ENCODE results near the gene HS3ST6. TPM values are rescaled to one million over a fixed set of nuclear protein-coding genes. Genes with fewer than 3 reads are reported as not detected.

Gene HS3ST6
- total and polyA plus RNA-seq, 2 of the 13 experiments (the other 11 are each of a cell fraction or from before 2014, with no cell fraction given): not detected

DNA sequence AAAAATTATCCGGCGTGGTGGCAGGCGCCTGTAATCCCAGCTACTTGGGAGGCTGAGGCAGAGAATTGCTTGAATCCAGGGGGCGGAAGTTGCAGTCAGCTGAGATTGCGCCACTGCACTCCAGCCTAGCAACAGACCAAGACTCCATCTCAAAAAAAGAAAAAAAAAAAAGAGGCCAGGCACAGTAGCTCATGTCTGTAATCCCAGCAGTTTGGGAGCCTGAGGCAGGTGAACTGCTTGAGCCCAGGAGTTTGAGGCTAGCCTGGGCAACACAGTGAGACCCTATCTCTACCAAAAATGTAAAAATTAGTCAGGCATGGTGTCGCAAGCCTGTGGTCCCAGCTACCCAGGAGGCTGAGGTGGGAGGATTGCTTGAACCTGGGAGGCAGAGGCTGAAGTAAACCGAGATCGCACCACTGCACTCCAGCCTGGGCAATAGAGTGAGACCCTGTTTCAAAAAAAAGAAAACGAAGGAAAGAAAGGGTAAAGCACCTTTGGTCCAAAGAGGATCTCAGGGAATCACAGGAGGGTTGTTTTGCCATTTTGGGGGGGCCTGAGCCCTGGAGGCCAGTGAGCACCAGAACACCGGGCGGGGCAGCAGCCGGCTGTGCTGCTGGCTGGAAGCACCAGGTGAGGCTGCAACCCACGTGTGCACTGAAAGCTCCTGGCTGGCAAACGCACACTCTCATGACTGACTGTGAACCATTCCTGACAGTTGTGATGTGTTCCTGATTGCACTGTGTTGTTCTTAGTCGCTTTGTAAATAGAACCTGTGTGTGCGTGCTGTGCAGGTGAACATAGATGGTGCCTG, 18.4 kb downstream of the HS3ST6 start:
- H3K9me3 ChIP-seq (ENCODE audit: low read length): no peaks in the 10 kb centered on the region
- no peak overlapping the region for H3K9ac ChIP-seq (ENCODE audit: insufficient read depth, low read depth, low read length)
- TF ChIP-seq LCORL (IDR thresholded peaks at IDR 0.05) (no peak), LCORL (CRISPR knock-in tag; IDR thresholded peaks at IDR 0.05) (0 out of 2 replicates have a peak, but pooled peaks have one; percentile 21), ZNF101 (CRISPR knock-in tag; IDR thresholded peaks at IDR 0.05; ENCODE audit: borderline replicate concordance, low read depth) (no peak), SAP130 (CRISPR knock-in tag; IDR thresholded peaks at IDR 0.05; ENCODE audit: low read depth) (peak; percentile 37; the same call in 1 of the 2 replicates), ZNF460 (CRISPR knock-in tag; IDR thresholded peaks at IDR 0.05; ENCODE audit: borderline replicate concordance) (no peak), ZNF292 (CRISPR knock-in tag; IDR thresholded peaks at IDR 0.05; ENCODE audit: borderline replicate concordance, low read depth) (0 out of 2 replicates have a peak, but pooled peaks have one; percentile 27)
- TF ChIP-seq, protein P1, sequence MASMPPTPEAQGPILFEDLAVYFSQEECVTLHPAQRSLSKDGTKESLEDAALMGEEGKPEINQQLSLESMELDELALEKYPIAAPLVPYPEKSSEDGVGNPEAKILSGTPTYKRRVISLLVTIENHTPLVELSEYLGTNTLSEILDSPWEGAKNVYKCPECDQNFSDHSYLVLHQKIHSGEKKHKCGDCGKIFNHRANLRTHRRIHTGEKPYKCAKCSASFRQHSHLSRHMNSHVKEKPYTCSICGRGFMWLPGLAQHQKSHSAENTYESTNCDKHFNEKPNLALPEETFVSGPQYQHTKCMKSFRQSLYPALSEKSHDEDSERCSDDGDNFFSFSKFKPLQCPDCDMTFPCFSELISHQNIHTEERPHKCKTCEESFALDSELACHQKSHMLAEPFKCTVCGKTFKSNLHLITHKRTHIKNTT (CRISPR knock-in tag; IDR thresholded peaks at IDR 0.05): no peak
- TF ChIP-seq, protein P2, sequence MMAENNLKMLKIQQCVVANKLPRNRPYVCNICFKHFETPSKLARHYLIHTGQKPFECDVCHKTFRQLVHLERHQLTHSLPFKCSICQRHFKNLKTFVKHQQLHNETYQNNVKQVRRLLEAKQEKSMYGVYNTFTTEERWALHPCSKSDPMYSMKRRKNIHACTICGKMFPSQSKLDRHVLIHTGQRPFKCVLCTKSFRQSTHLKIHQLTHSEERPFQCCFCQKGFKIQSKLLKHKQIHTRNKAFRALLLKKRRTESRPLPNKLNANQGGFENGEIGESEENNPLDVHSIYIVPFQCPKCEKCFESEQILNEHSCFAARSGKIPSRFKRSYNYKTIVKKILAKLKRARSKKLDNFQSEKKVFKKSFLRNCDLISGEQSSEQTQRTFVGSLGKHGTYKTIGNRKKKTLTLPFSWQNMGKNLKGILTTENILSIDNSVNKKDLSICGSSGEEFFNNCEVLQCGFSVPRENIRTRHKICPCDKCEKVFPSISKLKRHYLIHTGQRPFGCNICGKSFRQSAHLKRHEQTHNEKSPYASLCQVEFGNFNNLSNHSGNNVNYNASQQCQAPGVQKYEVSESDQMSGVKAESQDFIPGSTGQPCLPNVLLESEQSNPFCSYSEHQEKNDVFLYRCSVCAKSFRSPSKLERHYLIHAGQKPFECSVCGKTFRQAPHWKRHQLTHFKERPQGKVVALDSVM (CRISPR knock-in tag; IDR thresholded peaks at IDR 0.05): 0 out of 2 replicates have a peak, but pooled peaks have one; percentile 14
- TF ChIP-seq, protein P3, sequence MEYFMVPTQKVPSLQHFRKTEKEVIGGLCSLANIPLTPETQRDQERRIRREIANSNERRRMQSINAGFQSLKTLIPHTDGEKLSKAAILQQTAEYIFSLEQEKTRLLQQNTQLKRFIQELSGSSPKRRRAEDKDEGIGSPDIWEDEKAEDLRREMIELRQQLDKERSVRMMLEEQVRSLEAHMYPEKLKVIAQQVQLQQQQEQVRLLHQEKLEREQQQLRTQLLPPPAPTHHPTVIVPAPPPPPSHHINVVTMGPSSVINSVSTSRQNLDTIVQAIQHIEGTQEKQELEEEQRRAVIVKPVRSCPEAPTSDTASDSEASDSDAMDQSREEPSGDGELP (IDR thresholded peaks at IDR 0.05; ENCODE audit: borderline replicate concordance, low read depth): peak; percentile 24; the same call in 1 of the 2 replicates
- TF ChIP-seq, protein P4, sequence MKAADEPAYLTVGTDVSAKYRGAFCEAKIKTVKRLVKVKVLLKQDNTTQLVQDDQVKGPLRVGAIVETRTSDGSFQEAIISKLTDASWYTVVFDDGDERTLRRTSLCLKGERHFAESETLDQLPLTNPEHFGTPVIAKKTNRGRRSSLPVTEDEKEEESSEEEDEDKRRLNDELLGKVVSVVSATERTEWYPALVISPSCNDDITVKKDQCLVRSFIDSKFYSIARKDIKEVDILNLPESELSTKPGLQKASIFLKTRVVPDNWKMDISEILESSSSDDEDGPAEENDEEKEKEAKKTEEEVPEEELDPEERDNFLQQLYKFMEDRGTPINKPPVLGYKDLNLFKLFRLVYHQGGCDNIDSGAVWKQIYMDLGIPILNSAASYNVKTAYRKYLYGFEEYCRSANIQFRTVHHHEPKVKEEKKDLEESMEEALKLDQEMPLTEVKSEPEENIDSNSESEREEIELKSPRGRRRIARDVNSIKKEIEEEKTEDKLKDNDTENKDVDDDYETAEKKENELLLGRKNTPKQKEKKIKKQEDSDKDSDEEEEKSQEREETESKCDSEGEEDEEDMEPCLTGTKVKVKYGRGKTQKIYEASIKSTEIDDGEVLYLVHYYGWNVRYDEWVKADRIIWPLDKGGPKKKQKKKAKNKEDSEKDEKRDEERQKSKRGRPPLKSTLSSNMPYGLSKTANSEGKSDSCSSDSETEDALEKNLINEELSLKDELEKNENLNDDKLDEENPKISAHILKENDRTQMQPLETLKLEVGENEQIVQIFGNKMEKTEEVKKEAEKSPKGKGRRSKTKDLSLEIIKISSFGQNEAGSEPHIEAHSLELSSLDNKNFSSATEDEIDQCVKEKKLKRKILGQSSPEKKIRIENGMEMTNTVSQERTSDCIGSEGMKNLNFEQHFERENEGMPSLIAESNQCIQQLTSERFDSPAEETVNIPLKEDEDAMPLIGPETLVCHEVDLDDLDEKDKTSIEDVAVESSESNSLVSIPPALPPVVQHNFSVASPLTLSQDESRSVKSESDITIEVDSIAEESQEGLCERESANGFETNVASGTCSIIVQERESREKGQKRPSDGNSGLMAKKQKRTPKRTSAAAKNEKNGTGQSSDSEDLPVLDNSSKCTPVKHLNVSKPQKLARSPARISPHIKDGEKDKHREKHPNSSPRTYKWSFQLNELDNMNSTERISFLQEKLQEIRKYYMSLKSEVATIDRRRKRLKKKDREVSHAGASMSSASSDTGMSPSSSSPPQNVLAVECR (CRISPR knock-in tag; IDR thresholded peaks at IDR 0.05; ENCODE audit: borderline replicate concordance): peak; percentile 28; the same call in 1 of the 2 replicates
- 42% methylated on average over 14 of the region's 16 CpGs for WGBS (ENCODE audit: low lambda C conversion rate)
- H3K27me3 ChIP-seq (ENCODE audit: control insufficient read depth in 1 of 2, insufficient read depth in 2 of 2, low read length in 2 of 2): peaks cover 7 to 53% of the 10 kb centered on the region in 2 experiments; a peak in 4 of 5 replicates
- H3K27ac ChIP-seq (ENCODE audit: extremely low read length, insufficient read depth, low read length): no peak overlapping the region
- H3K36me3 ChIP-seq (replicated peaks in 1 of 2; ENCODE audit: control insufficient read depth in 1 of 2, insufficient read depth in 2 of 2, low read length in 2 of 2): no peaks in the 10 kb centered on the region
- DNase-seq (ENCODE audit: low spot score): no peak
- in situ Hi-C loops (cut with HindIII; ENCODE audit: extremely low pct_ligation_motif_present, low pct_unique_long_range_greater_than_20kb) (no loop called here), intact Hi-C loops (cut with micrococcal nuclease; ENCODE audit: unreplicated experiment) (no loop called here)
- 0 out of 6 replicates have a peak overlapping the region, but pooled peaks of 1 of the 3 experiments have one; percentile 31 for H3K4me3 ChIP-seq (replicated peaks in 1 of 3; ENCODE audit: insufficient read depth in 1 of 3, low read depth in 2 of 3, low read length in 3 of 3)
- BruUV-seq (replicated peaks): no TSS peak
- no peaks in the 10 kb centered on the region for H4K20me1 ChIP-seq (ENCODE audit: insufficient read depth, low read length)
- peak overlapping the region; percentile 46 for H3K4me2 ChIP-seq (ENCODE audit: low read depth, low read length)
- POLR2A ChIA-PET: interaction anchor here (0.7 kb wide), 1 partner anchor 37 kb away, joined by 5 read pairs; no protein-coding TSS in a partner anchor
- H3K4me1 ChIP-seq (ENCODE audit: insufficient read depth, low read length): peaks cover 12% of the 10 kb centered on the region
- no peaks in the 10 kb centered on the region for H3K79me2 ChIP-seq (ENCODE audit: insufficient read depth, low read length)
- H2AFZ ChIP-seq (ENCODE audit: low read length): no peak overlapping the region
- FAIRE-seq: peak; percentile 8
- ATAC-seq: peak; percentile 49
- CTCF ChIA-PET (ENCODE audit: low intra/inter-chr PET ratio, low total read pairs): no interaction called here
